H9 (cell line): ENCODE measurements around the gene MED13L. TPM values are rescaled to one million over a fixed set of nuclear protein-coding genes. Genes with fewer than 3 reads are reported as not detected.

ENCODE experiments used
- DNase-seq: peaks from one replicate; pipeline ENCODE4 v3.0.0-alpha.2; 2017
- H2AFZ ChIP-seq: one replicate; pipeline ENCODE4 v1.6.1; 2013; ENCODE audit warnings: mild to moderate bottlenecking, low read length, control low read depth, moderate library complexity
- H2AK5ac ChIP-seq: 2 replicates; pipeline ENCODE4 v1.6.1; 2013; ENCODE audit warnings: low read length, control low read depth, mixed read lengths; ENCODE audit not compliant: insufficient read length
- H2BK120ac ChIP-seq: one replicate; pipeline ENCODE4 v1.6.1; 2013; ENCODE audit warnings: low read depth, mild to moderate bottlenecking, low read length, control low read depth, inconsistent platforms; ENCODE audit not compliant: poor library complexity, severe bottlenecking
- H2BK12ac ChIP-seq: 2 replicates; pipeline ENCODE4 v1.6.1; 2013; ENCODE audit warnings: low read length, control low read depth, mixed read lengths, low read depth; ENCODE audit not compliant: insufficient read length
- H2BK15ac ChIP-seq: 2 replicates; pipeline ENCODE4 v1.6.1; 2013; ENCODE audit warnings: low read depth, low read length, control low read depth
- H2BK20ac ChIP-seq: one replicate; pipeline ENCODE4 v1.6.1; 2013; ENCODE audit warnings: low read depth, mild to moderate bottlenecking, low read length, control low read depth, inconsistent platforms; ENCODE audit not compliant: poor library complexity, severe bottlenecking
- H2BK5ac ChIP-seq: 2 replicates; pipeline ENCODE4 v1.6.1; 2013; ENCODE audit warnings: low read length, control low read depth, mixed read lengths; ENCODE audit not compliant: insufficient read length
- H3K14ac ChIP-seq: 2 replicates; pipeline ENCODE4 v1.6.1; 2013; ENCODE audit warnings: low read length, control low read depth; ENCODE audit not compliant: insufficient read depth
- H3K18ac ChIP-seq: 2 replicates; pipeline ENCODE4 v1.6.1; 2013; ENCODE audit warnings: low read depth, mild to moderate bottlenecking, mixed read lengths, low read length, control low read depth; ENCODE audit not compliant: insufficient read length
- H3K23ac ChIP-seq: 2 replicates; pipeline ENCODE4 v1.6.1; 2013; ENCODE audit warnings: low read length, control low read depth, mixed read lengths, low read depth; ENCODE audit not compliant: insufficient read length
- H3K23me2 ChIP-seq: 2 replicates; pipeline ENCODE4 v1.6.1; 2013; ENCODE audit warnings: low read depth, mild to moderate bottlenecking, mixed read lengths, low read length, control low read depth; ENCODE audit not compliant: insufficient read length, poor library complexity, severe bottlenecking
- H3K27ac ChIP-seq: 2 replicates; pipeline ENCODE4 v1.5.1; 2013; ENCODE audit warnings: low read length, control low read depth, mixed read lengths, low read depth; ENCODE audit not compliant: insufficient read length
- H3K27me3 ChIP-seq: 2 replicates; pipeline ENCODE4 v1.6.1; 2013; ENCODE audit warnings: low read length, control low read depth, inconsistent platforms; ENCODE audit not compliant: insufficient read depth
- H3K4ac ChIP-seq: 2 replicates; pipeline ENCODE4 v1.6.1; 2013; ENCODE audit warnings: low read depth, mild to moderate bottlenecking, control low read depth, inconsistent platforms, low read length, moderate library complexity
- H3K4me1 ChIP-seq: 2 replicates; pipeline ENCODE4 v1.6.1; 2013; ENCODE audit warnings: low read length, control low read depth, inconsistent platforms; ENCODE audit not compliant: insufficient read depth
- H3K4me2 ChIP-seq: 2 replicates; pipeline ENCODE4 v1.6.1; 2013; ENCODE audit warnings: low read length, control low read depth, mixed read lengths; ENCODE audit not compliant: insufficient read length, insufficient read depth
- H3K56ac ChIP-seq: 2 replicates; pipeline ENCODE4 v1.6.1; 2013; ENCODE audit warnings: low read depth, mild to moderate bottlenecking, mixed read lengths, low read length, control low read depth; ENCODE audit not compliant: insufficient read length
- H3K79me1 ChIP-seq: 2 replicates; pipeline ENCODE4 v1.6.1; 2013; ENCODE audit warnings: low read depth, mild to moderate bottlenecking, moderate library complexity, low read length, control low read depth, inconsistent platforms; ENCODE audit not compliant: insufficient read depth, poor library complexity, severe bottlenecking
- H3K79me2 ChIP-seq: 2 replicates; pipeline ENCODE4 v1.6.1; 2013; ENCODE audit warnings: low read length, control low read depth, inconsistent platforms; ENCODE audit not compliant: insufficient read depth
- H3K9ac ChIP-seq: 2 replicates; pipeline ENCODE4 v1.6.1; 2013; ENCODE audit warnings: low read length, control low read depth, mixed read lengths; ENCODE audit not compliant: insufficient read length; ENCODE audit errors: extremely low read depth
- H3K9me3 ChIP-seq: one replicate; pipeline ENCODE4 v1.6.1; 2013; ENCODE audit warnings: low read depth, low read length, inconsistent platforms; ENCODE audit not compliant: control insufficient read depth
- H3T11ph ChIP-seq: one replicate; pipeline ENCODE4 v1.6.1; 2013; ENCODE audit warnings: mild to moderate bottlenecking, low read length, control low read depth, inconsistent platforms
- H4K20me1 ChIP-seq: one replicate; pipeline ENCODE4 v1.6.1; 2013; ENCODE audit not compliant: control insufficient read depth, insufficient read length, insufficient read depth
- H4K5ac ChIP-seq: 2 replicates; pipeline ENCODE4 v1.6.1; 2013; ENCODE audit warnings: low read depth, mild to moderate bottlenecking, mixed read lengths, low read length, control low read depth; ENCODE audit not compliant: insufficient read length
- H4K8ac ChIP-seq: replicated peaks from 2 replicates; pipeline ENCODE4 v1.6.1; 2013; ENCODE audit warnings: low read length, control low read depth, mixed read lengths, low read depth; ENCODE audit not compliant: insufficient read length
- H4K91ac ChIP-seq: 2 replicates; pipeline ENCODE4 v1.6.1; 2013; ENCODE audit warnings: low read depth, mild to moderate bottlenecking, moderate library complexity, mixed read lengths, low read length, control low read depth; ENCODE audit not compliant: insufficient read length
- H3K27ac Mint-ChIP-seq, 3 experiments: 2 replicates in 2 of 3; 3 replicates in 1 of 3; pipeline ENCODE4 v1.8.0; 2020 to 2021; ENCODE audit warnings: mixed read lengths in 3 of 3, mild to moderate bottlenecking in 1 of 3, moderate library complexity in 1 of 3
- H3K27me3 Mint-ChIP-seq: 2 replicates; pipeline ENCODE4 v1.8.0; 2021; ENCODE audit warnings: low read depth, mild to moderate bottlenecking, moderate library complexity, mixed read lengths
- H3K36me3 Mint-ChIP-seq, 3 experiments: 2 replicates in 2 of 3; 3 replicates in 1 of 3; pipeline ENCODE4 v1.8.0; 2020 to 2021; ENCODE audit warnings: low read depth in 3 of 3, mixed read lengths in 3 of 3; ENCODE audit not compliant: insufficient read depth in 1 of 3
- H3K4me1 Mint-ChIP-seq, 2 experiments: 2 replicates each; pipeline ENCODE4 v1.8.0; 2020; ENCODE audit warnings: mixed read lengths in 2 of 2
- H3K4me3 Mint-ChIP-seq, 2 experiments: 2 replicates in 1 of 2; 3 replicates in 1 of 2; pipeline ENCODE4 v1.8.0; 2020 to 2021; ENCODE audit warnings: mild to moderate bottlenecking in 2 of 2, mixed read lengths in 2 of 2, moderate library complexity in 1 of 2
- H3K9me3 Mint-ChIP-seq, 2 experiments: 2 replicates in 1 of 2; 3 replicates in 1 of 2; pipeline ENCODE4 v1.8.0; 2020; ENCODE audit warnings: mild to moderate bottlenecking in 2 of 2, mixed read lengths in 2 of 2, moderate library complexity in 1 of 2
- CTCF ChIP-seq: fragments of 200-600 bp; sonication (generic); conservative IDR thresholded peaks from 3 replicates; pipeline ENCODE4 v1.8.0; 2021; ENCODE audit warnings: antibody characterized with exemption, mild to moderate bottlenecking
- WGBS: extraction: QIAGEN DNeasy Blood & Tissue Kit; methylation state at CpG from one replicate; pipeline ENCODE4 v1.1.7; 2013; ENCODE audit warnings: missing lambda C conversion rate, low lambda C conversion rate, mixed read lengths; ENCODE audit not compliant: insufficient read length; ENCODE audit errors: extremely low coverage; 5-methylcytosine and 5-hydroxymethylcytosine counted together
- total RNA-seq: library from RNA; stranded (reverse); gene quantifications from 2 replicates; pipeline ENCODE4 v1.2.1, GENCODE V29; 2021

Gene MED13L
- total RNA-seq, 1 experiment from 2014 or later, result 52.4 TPM

- no peaks in the 10 kb centered on the region for H3K27me3 ChIP-seq
- H2BK5ac ChIP-seq, result no peak overlapping the region
- no peak overlapping the region for H3K56ac ChIP-seq
- H3K14ac ChIP-seq, result no peak overlapping the region
- no peaks in the 10 kb centered on the region for H3K4me1 ChIP-seq
- no CpG with 5 or more reads among the region's 21 CpGs for WGBS
- H4K5ac ChIP-seq, result no peak overlapping the region
- no peaks in the 10 kb centered on the region for H4K20me1 ChIP-seq
- H3K4ac ChIP-seq, result no peak overlapping the region
- H3K36me3 Mint-ChIP-seq, result no peaks in the 10 kb centered on the region
- H3K79me1 ChIP-seq, result no peaks in the 10 kb centered on the region
- H3K4me3 Mint-ChIP-seq, result no peak overlapping the region
- no peak overlapping the region for H2BK12ac ChIP-seq
- no peak overlapping the region for H3K27ac ChIP-seq
- H3K79me2 ChIP-seq, result no peaks in the 10 kb centered on the region
- H3K23ac ChIP-seq, result no peak overlapping the region
- no peak overlapping the region for H2BK20ac ChIP-seq
- no peaks in the 10 kb centered on the region for H3K9me3 ChIP-seq
- H2AK5ac ChIP-seq, result no peak overlapping the region
- no peak overlapping the region for H3K27ac Mint-ChIP-seq
- TF ChIP-seq CTCF, result no peak
- peaks cover 7 to 12% of the 10 kb centered on the region in 2 experiments for H3K4me1 Mint-ChIP-seq
- H3K18ac ChIP-seq, result no peak overlapping the region
- H3K9me3 Mint-ChIP-seq, result peaks cover 0 to 4% of the 10 kb centered on the region in 2 experiments; a peak in 1 of 5 replicates
- no peak overlapping the region for H3K4me2 ChIP-seq
- H3T11ph ChIP-seq, result no peak overlapping the region
- no peak for DNase-seq
- no peaks in the 10 kb centered on the region for H3K23me2 ChIP-seq
- no peak overlapping the region for H4K91ac ChIP-seq
- H2AFZ ChIP-seq, result no peak overlapping the region
- no peak overlapping the region for H4K8ac ChIP-seq
- H2BK15ac ChIP-seq, result no peak overlapping the region
- H2BK120ac ChIP-seq, result no peak overlapping the region
- no peak overlapping the region for H3K9ac ChIP-seq
- H3K27me3 Mint-ChIP-seq, result peaks cover 6% of the 10 kb centered on the region
These were observed 41.2 kb upstream of the MED13L start for GRCh38 chr12:116318576-116319232.
